ENCODE measurements around the gene GALNT15. TPM values are rescaled to one million over a fixed set of nuclear protein-coding genes. Genes with fewer than 3 reads are reported as not detected.

Gene GALNT15
- total and polyA plus RNA-seq, 2 donors (not counting 1 experiment from before 2014, with no cell fraction given) = not detected

- no peak overlapping the region for H3K4me3 ChIP-seq (ENCODE audit: control extremely low read depth in 1 of 5, extremely low read depth in 1 of 5, insufficient read depth in 1 of 5, low read depth in 2 of 5, low read length in 4 of 5)
- peaks cover 0 to 9% (median 4%) of the 10 kb centered on the region in 4 experiments for H3K27me3 ChIP-seq (replicated peaks in 1 of 4; ENCODE audit: control extremely low read depth in 1 of 4, control insufficient read depth in 3 of 4, insufficient read depth in 4 of 4, low read length in 3 of 4)
- intact Hi-C loops (cut with micrococcal nuclease) = no loop called here
- CTCF ChIA-PET = no interaction called here
- no peak overlapping the region for H3K4me2 ChIP-seq (replicated peaks; ENCODE audit: low read depth, low read length, poor library complexity, severe bottlenecking)
- H3K4me3 Mint-ChIP-seq = no peak overlapping the region
- no peak overlapping the region for H2AFZ ChIP-seq (ENCODE audit: insufficient read depth, low read depth, low read length, poor library complexity, severe bottlenecking)
- no peak overlapping the region for H3K27ac ChIP-seq (ENCODE audit: low read length in 2 of 2)
- no peaks in the 10 kb centered on the region for H4K20me1 ChIP-seq (ENCODE audit: control insufficient read depth, insufficient read depth, low read length, poor library complexity, severe bottlenecking)
- H3K9ac ChIP-seq (ENCODE audit: low read length) = no peak overlapping the region
- H3K9me3 Mint-ChIP-seq (ENCODE audit: insufficient read depth) = peaks cover 10% of the 10 kb centered on the region
- no peaks in the 10 kb centered on the region for H3K4me1 ChIP-seq (ENCODE audit: control insufficient read depth in 2 of 2, insufficient read depth in 2 of 2, low read length in 2 of 2)
- H3K79me2 ChIP-seq (ENCODE audit: control insufficient read depth, insufficient read depth, low read length) = no peaks in the 10 kb centered on the region
- POLR2A ChIA-PET = no interaction called here
- TF ChIP-seq CTCF (IDR thresholded peaks at IDR 0.05) (no peak), EZH2 (IDR thresholded peaks at IDR 0.05; ENCODE audit: borderline replicate concordance, insufficient read depth, low read depth, low read length, poor library complexity, severe bottlenecking) (no peak)
- no peak overlapping the region for H3K27ac Mint-ChIP-seq
- DNase-seq (no peak), ATAC-seq (ENCODE audit: low read depth) (no peak)
- peaks cover 11% of the 10 kb centered on the region for H3K27me3 Mint-ChIP-seq
- peaks cover 4 to 18% (median 14%) of the 10 kb centered on the region in 3 donors for H3K9me3 ChIP-seq (ENCODE audit: control extremely low read depth in 1 of 3, control insufficient read depth in 2 of 3, insufficient read depth in 1 of 3, low read length in 2 of 3)
- no peaks in the 10 kb centered on the region for H3K4me1 Mint-ChIP-seq
- H3K36me3 ChIP-seq (replicated peaks in 1 of 2; ENCODE audit: control extremely low read depth in 1 of 2, control insufficient read depth in 1 of 2, extremely low read depth in 1 of 2, insufficient read depth in 2 of 2, low read length in 1 of 2) = no peaks in the 10 kb centered on the region
- WGBS (ENCODE audit: insufficient coverage) = 78% methylated on average over 4 of the region's 6 CpGs
These were observed 26.3 kb upstream of the GALNT15 start for GRCh38 chr3:16148213-16148612.

GRCh38 chr3:16148783-16149182 lies 25.7 kb upstream of the GALNT15 start:
- H3K4me1 Mint-ChIP-seq = no peaks in the 10 kb centered on the region
- no peak overlapping the region for H2AFZ ChIP-seq (ENCODE audit: insufficient read depth, low read depth, low read length, poor library complexity, severe bottlenecking)
- no peak for ATAC-seq (ENCODE audit: low read depth)

More at GRCh38 chr3:16148783-16149182, 25.7 kb upstream of the GALNT15 start:
- H3K27me3 ChIP-seq (replicated peaks in 1 of 4; ENCODE audit: control extremely low read depth in 1 of 4, control insufficient read depth in 3 of 4, insufficient read depth in 4 of 4, low read length in 3 of 4) = peaks cover 0 to 10% (median 5%) of the 10 kb centered on the region in 4 experiments
- peaks cover 3 to 16% (median 14%) of the 10 kb centered on the region in 3 donors for H3K9me3 ChIP-seq (ENCODE audit: control extremely low read depth in 1 of 3, control insufficient read depth in 2 of 3, insufficient read depth in 1 of 3, low read length in 2 of 3)
- 100% methylated on average over 1 of the region's 4 CpGs for WGBS (ENCODE audit: insufficient coverage)
- no peaks in the 10 kb centered on the region for H3K4me1 ChIP-seq (ENCODE audit: control insufficient read depth in 2 of 2, insufficient read depth in 2 of 2, low read length in 2 of 2)
- intact Hi-C loops (cut with micrococcal nuclease) = no loop called here
- peaks cover 9% of the 10 kb centered on the region for H3K9me3 Mint-ChIP-seq (ENCODE audit: insufficient read depth)
- no peak overlapping the region for H3K4me3 ChIP-seq (ENCODE audit: control extremely low read depth in 1 of 5, extremely low read depth in 1 of 5, insufficient read depth in 1 of 5, low read depth in 2 of 5, low read length in 4 of 5)
- H3K9ac ChIP-seq (ENCODE audit: low read length) = no peak overlapping the region
- no peaks in the 10 kb centered on the region for H4K20me1 ChIP-seq (ENCODE audit: control insufficient read depth, insufficient read depth, low read length, poor library complexity, severe bottlenecking)
- ChIA-PET POLR2A (no interaction called here), CTCF (no interaction called here)
- no peak overlapping the region for H3K4me3 Mint-ChIP-seq
- DNase-seq = no peak
- no peak overlapping the region for H3K27ac Mint-ChIP-seq
- no peak overlapping the region for H3K4me2 ChIP-seq (replicated peaks; ENCODE audit: low read depth, low read length, poor library complexity, severe bottlenecking)
- H3K36me3 ChIP-seq (replicated peaks in 1 of 2; ENCODE audit: control extremely low read depth in 1 of 2, control insufficient read depth in 1 of 2, extremely low read depth in 1 of 2, insufficient read depth in 2 of 2, low read length in 1 of 2) = no peaks in the 10 kb centered on the region
- no peak for TF ChIP-seq CTCF (IDR thresholded peaks at IDR 0.05)
- TF ChIP-seq EZH2 (IDR thresholded peaks at IDR 0.05; ENCODE audit: borderline replicate concordance, insufficient read depth, low read depth, low read length, poor library complexity, severe bottlenecking) = no peak
- peaks cover 16% of the 10 kb centered on the region for H3K27me3 Mint-ChIP-seq
- no peak overlapping the region for H3K27ac ChIP-seq (ENCODE audit: low read length in 2 of 2)
- H3K79me2 ChIP-seq (ENCODE audit: control insufficient read depth, insufficient read depth, low read length) = no peaks in the 10 kb centered on the region

All from B cell (primary cell).